Effector memory CD4-positive, alpha-beta T cell (primary cell): ENCODE measurements around the gene IL17RA.

Experiments
- DNase-seq, 3 donors: peaks; one replicate each; pipeline ENCODE4 v3.0.0-alpha.2; 2020
- H3K27ac ChIP-seq: 2 replicates; pipeline ENCODE4 v1.7.0; 2013; ENCODE audit warnings: mild to moderate bottlenecking, low read length, moderate library complexity; ENCODE audit not compliant: insufficient read depth, poor library complexity, severe bottlenecking
- H3K27me3 ChIP-seq: replicated peaks from 2 replicates; pipeline ENCODE4 v1.7.0; 2013; ENCODE audit warnings: mild to moderate bottlenecking, low read length; ENCODE audit not compliant: insufficient read depth, control insufficient read depth, poor library complexity, severe bottlenecking
- H3K36me3 ChIP-seq: 2 replicates; pipeline ENCODE4 v1.7.0; 2013; ENCODE audit warnings: mild to moderate bottlenecking, low read length, moderate library complexity; ENCODE audit not compliant: control insufficient read depth, insufficient read depth
- H3K4me1 ChIP-seq: 2 replicates; pipeline ENCODE4 v1.7.0; 2013; ENCODE audit warnings: low read length, mild to moderate bottlenecking; ENCODE audit not compliant: control insufficient read depth, insufficient read depth, poor library complexity, severe bottlenecking
- H3K4me3 ChIP-seq: 2 replicates; pipeline ENCODE4 v1.7.0; 2013; ENCODE audit warnings: low read length, low read depth, mild to moderate bottlenecking; ENCODE audit not compliant: insufficient read depth, poor library complexity, severe bottlenecking
- H3K9me3 ChIP-seq: 2 replicates; pipeline ENCODE4 v1.7.0; 2013; ENCODE audit warnings: mild to moderate bottlenecking, low read length, moderate library complexity; ENCODE audit not compliant: control insufficient read depth

Gene IL17RA

GRCh38 chr22:17056807-17057206 is 28.0 kb upstream of the IL17RA start:
- no peak overlapping the region for H3K4me3 ChIP-seq

GRCh38 chr22:17057959-17058814 is 26.6 kb upstream of the IL17RA start:
- no peaks in the 10 kb centered on the region for H3K27me3 ChIP-seq
- H3K4me3 ChIP-seq: no peak overlapping the region
- H3K36me3 ChIP-seq: no peaks in the 10 kb centered on the region
- no peak overlapping the region for H3K27ac ChIP-seq
- no peaks in the 10 kb centered on the region for H3K9me3 ChIP-seq
- DNase-seq: peak in 2 of 3 donors; percentile 15 to 18
- H3K4me1 ChIP-seq: no peaks in the 10 kb centered on the region

More at GRCh38 chr22:17056807-17057206, 28.0 kb upstream of the IL17RA start:
- Histone ChIP-seq H3K27me3 (no peaks in the 10 kb centered on the region), H3K27ac (no peak overlapping the region), H3K9me3 (no peaks in the 10 kb centered on the region), H3K4me1 (no peaks in the 10 kb centered on the region), H3K36me3 (no peaks in the 10 kb centered on the region)
- no peak for DNase-seq

GRCh38 chr22:17060126-17060525 is 24.7 kb upstream of the IL17RA start:
- no peaks in the 10 kb centered on the region for H3K9me3 ChIP-seq
- H3K27me3 ChIP-seq: no peaks in the 10 kb centered on the region
- no peaks in the 10 kb centered on the region for H3K4me1 ChIP-seq
- no peak for DNase-seq
- no peak overlapping the region for H3K4me3 ChIP-seq
- no peaks in the 10 kb centered on the region for H3K36me3 ChIP-seq
- H3K27ac ChIP-seq: no peak overlapping the region

GRCh38 chr22:17063411-17064106 is 21.2 kb upstream of the IL17RA start:
- DNase-seq: no peak
- no peaks in the 10 kb centered on the region for H3K36me3 ChIP-seq
- no peak overlapping the region for H3K27ac ChIP-seq
- no peaks in the 10 kb centered on the region for H3K9me3 ChIP-seq
- no peaks in the 10 kb centered on the region for H3K27me3 ChIP-seq
- H3K4me3 ChIP-seq: no peak overlapping the region
- no peaks in the 10 kb centered on the region for H3K4me1 ChIP-seq

- no peak for DNase-seq
- no peak overlapping the region for H3K27ac ChIP-seq
- no peaks in the 10 kb centered on the region for H3K4me1 ChIP-seq
- no peaks in the 10 kb centered on the region for H3K27me3 ChIP-seq
- no peaks in the 10 kb centered on the region for H3K36me3 ChIP-seq
- no peak overlapping the region for H3K4me3 ChIP-seq
- H3K9me3 ChIP-seq: no peaks in the 10 kb centered on the region
Observed at GRCh38 chr22:17064498-17065100, 20.2 kb upstream of the IL17RA start.

- Histone ChIP-seq H3K36me3 (no peaks in the 10 kb centered on the region), H3K4me1 (no peaks in the 10 kb centered on the region), H3K9me3 (no peaks in the 10 kb centered on the region), H3K27ac (no peak overlapping the region), H3K27me3 (no peaks in the 10 kb centered on the region), H3K4me3 (no peak overlapping the region)
- DNase-seq: no peak
Observed at GRCh38 chr22:17065433-17065832, 19.4 kb upstream of the IL17RA start.

- Histone ChIP-seq H3K27ac (no peak overlapping the region), H3K9me3 (no peaks in the 10 kb centered on the region), H3K36me3 (no peaks in the 10 kb centered on the region), H3K27me3 (no peaks in the 10 kb centered on the region), H3K4me3 (no peak overlapping the region), H3K4me1 (peaks cover 8% of the 10 kb centered on the region)
- no peak for DNase-seq
Observed at GRCh38 chr22:17072877-17073276, 11.9 kb upstream of the IL17RA start.

GRCh38 chr22:17074648-17075002 is 10.2 kb upstream of the IL17RA start:
- Histone ChIP-seq H3K4me1 (peaks cover 8% of the 10 kb centered on the region), H3K9me3 (no peaks in the 10 kb centered on the region), H3K4me3 (no peak overlapping the region), H3K36me3 (no peaks in the 10 kb centered on the region), H3K27ac (no peak overlapping the region), H3K27me3 (no peaks in the 10 kb centered on the region)
- DNase-seq: no peak

GRCh38 chr22:17077255-17077654 is 7.5 kb upstream of the IL17RA start:
- no peaks in the 10 kb centered on the region for H3K27me3 ChIP-seq
- no peaks in the 10 kb centered on the region for H3K9me3 ChIP-seq
- peaks cover 8% of the 10 kb centered on the region for H3K4me1 ChIP-seq
- H3K4me3 ChIP-seq: no peak overlapping the region
- no peak for DNase-seq
- H3K27ac ChIP-seq: no peak overlapping the region
- H3K36me3 ChIP-seq: no peaks in the 10 kb centered on the region

GRCh38 chr22:17079572-17079971 is 5.2 kb upstream of the IL17RA start:
- no peaks in the 10 kb centered on the region for H3K9me3 ChIP-seq
- no peak for DNase-seq
- H3K4me3 ChIP-seq: no peak overlapping the region
- peaks cover 8% of the 10 kb centered on the region for H3K4me1 ChIP-seq
- no peaks in the 10 kb centered on the region for H3K27me3 ChIP-seq
- no peaks in the 10 kb centered on the region for H3K36me3 ChIP-seq
- H3K27ac ChIP-seq: no peak overlapping the region
